ENCODE measurements around the gene HMBS. TPM values are rescaled to one million over a fixed set of nuclear protein-coding genes. Genes with fewer than 3 reads are reported as not detected.
"Not testable (repeated sequence)": the region's sequence is repeated elsewhere in the genome, so short reads cannot be mapped to it uniquely, and the experiment has no call there.

The HMBS gene
- polyA plus RNA-seq = 43.5 to 52.0 TPM (median 48.7 TPM) in 3 replicates
- 13.8 TPM for polyA plus RNA-seq (2011; ENCODE audit: low read depth)
- polyA plus RNA-seq (2011; cell fraction: cytosol; rRNA removed) = 40.8 and 42.6 TPM in 2 replicates
- 39.2 and 43.5 TPM in 2 replicates for polyA plus RNA-seq (2011; cell fraction: nucleus; rRNA removed)
- 19.8 and 42.8 TPM in 2 replicates for polyA plus RNA-seq (2012; ENCODE audit: low replicate concordance)
- polyA minus RNA-seq = 35.2 to 44.8 TPM (median 38.1 TPM) in 3 replicates
- 29.9 TPM for polyA minus RNA-seq (2011; cell fraction: cytosol; rRNA and poly(A)+ RNA removed)
- 14.7 and 15.7 TPM in 2 replicates for polyA minus RNA-seq (2011; cell fraction: nucleus; rRNA and poly(A)+ RNA removed)

- H2AFZ ChIP-seq (ENCODE audit: control insufficient read depth, low read length) = peak within 1 kb of the TSS; percentile 91
- H3K9ac ChIP-seq (ENCODE audit: control insufficient read depth, extremely low read depth, insufficient read depth, low read length) = peak within 1 kb of the TSS; percentile 89
- H3K27ac ChIP-seq (ENCODE audit: control insufficient read depth, insufficient read depth, low read length) = peak within 1 kb of the TSS; percentile 91
- FAIRE-seq (peak; percentile 86), DNase-seq (ENCODE audit: low read depth, low spot score) (no peak)
- H4K20me1 ChIP-seq (ENCODE audit: control insufficient read depth, extremely low read depth, insufficient read depth, low read length) = no peaks in the 10 kb centered on the region
- no peaks in the 10 kb centered on the region for H3K27me3 ChIP-seq (ENCODE audit: control insufficient read depth, extremely low read depth, insufficient read depth, low read length)
- dilution Hi-C loops (cut with MboI; ENCODE audit: extremely low pct_ligation_motif_present, low sequenced_read_pairs) = no loop called here
- no peak for TF ChIP-seq CTCF (optimal IDR thresholded peaks at IDR 0.05 in 1 of 3, IDR thresholded peaks at IDR 0.05 in 1 of 3, conservative IDR thresholded peaks at IDR 0.05 in 1 of 3; ENCODE audit: extremely low read depth in 1 of 3, insufficient read depth in 2 of 3, low read length in 3 of 3)
- TF ChIP-seq EZH2 (IDR thresholded peaks at IDR 0.05; ENCODE audit: low read length) = no peak
- peaks cover 23% of the 10 kb centered on the region for H3K4me1 ChIP-seq (ENCODE audit: control insufficient read depth, extremely low read depth, insufficient read depth, low read length)
- H3K79me2 ChIP-seq (ENCODE audit: control insufficient read depth, insufficient read depth, low read length) = peaks cover 17% of the 10 kb centered on the region
- H3K9me1 ChIP-seq (ENCODE audit: control insufficient read depth, extremely low read depth, insufficient read depth, low read length) = no peaks in the 10 kb centered on the region
- H3K9me3 ChIP-seq (ENCODE audit: control insufficient read depth, low read depth, low read length) = no peaks in the 10 kb centered on the region
- H3K36me3 ChIP-seq (ENCODE audit: control insufficient read depth in 2 of 2, extremely low read depth in 1 of 2, insufficient read depth in 2 of 2, low read length in 2 of 2) = peaks cover 10 to 25% of the 10 kb centered on the region in 2 experiments
- H3K4me2 ChIP-seq (ENCODE audit: control insufficient read depth, extremely low read depth, insufficient read depth, low read depth, low read length) = peak within 1 kb of the TSS; percentile 97
- H3K4me3 ChIP-seq (ENCODE audit: control insufficient read depth in 2 of 3, extremely low read depth in 1 of 3, insufficient read depth in 2 of 3, low read depth in 1 of 3, low read length in 3 of 3) = peak within 1 kb of the TSS; percentile 50 to 88 (median 63)
Observed at GRCh38 chr11:119084663-119085436, at the start of gene HMBS. Gene HMBS (plus strand): TSS chr11:119084881. CDS start chr11:119085034, 153 bp downstream.

- Histone ChIP-seq H3K4me3 (ENCODE audit: control insufficient read depth in 2 of 3, extremely low read depth in 1 of 3, insufficient read depth in 2 of 3, low read depth in 1 of 3, low read length in 3 of 3) (no peak overlapping the region), H3K4me2 (ENCODE audit: control insufficient read depth, extremely low read depth, insufficient read depth, low read depth, low read length) (no peak overlapping the region), H3K27ac (ENCODE audit: control insufficient read depth, insufficient read depth, low read length) (no peak overlapping the region), H3K36me3 (ENCODE audit: control insufficient read depth in 2 of 2, extremely low read depth in 1 of 2, insufficient read depth in 2 of 2, low read length in 2 of 2) (no peaks in the 10 kb centered on the region), H3K9me1 (ENCODE audit: control insufficient read depth, extremely low read depth, insufficient read depth, low read length) (no peaks in the 10 kb centered on the region), H3K9ac (ENCODE audit: control insufficient read depth, extremely low read depth, insufficient read depth, low read length) (no peak overlapping the region), H3K9me3 (ENCODE audit: control insufficient read depth, low read depth, low read length) (no peaks in the 10 kb centered on the region), H3K27me3 (ENCODE audit: control insufficient read depth, extremely low read depth, insufficient read depth, low read length) (no peaks in the 10 kb centered on the region), H3K79me2 (ENCODE audit: control insufficient read depth, insufficient read depth, low read length) (no peaks in the 10 kb centered on the region), H2AFZ (ENCODE audit: control insufficient read depth, low read length) (no peak overlapping the region), H4K20me1 (ENCODE audit: control insufficient read depth, extremely low read depth, insufficient read depth, low read length) (no peaks in the 10 kb centered on the region), H3K4me1 (ENCODE audit: control insufficient read depth, extremely low read depth, insufficient read depth, low read length) (no peaks in the 10 kb centered on the region)
- TF ChIP-seq CTCF (optimal IDR thresholded peaks at IDR 0.05 in 1 of 3, IDR thresholded peaks at IDR 0.05 in 1 of 3, conservative IDR thresholded peaks at IDR 0.05 in 1 of 3; ENCODE audit: extremely low read depth in 1 of 3, insufficient read depth in 2 of 3, low read length in 3 of 3) (no peak), EZH2 (IDR thresholded peaks at IDR 0.05; ENCODE audit: low read length) (no peak)
- DNase-seq (ENCODE audit: low read depth, low spot score) (no peak), FAIRE-seq (no peak)
- dilution Hi-C loops (cut with MboI; ENCODE audit: extremely low pct_ligation_motif_present, low sequenced_read_pairs) = no loop called here
Observed at GRCh38 chr11:119038884-119039283, 45.8 kb upstream of the HMBS start.

- H3K9me1 ChIP-seq (ENCODE audit: control insufficient read depth, extremely low read depth, insufficient read depth, low read length); H3K27me3 ChIP-seq (ENCODE audit: control insufficient read depth, extremely low read depth, insufficient read depth, low read length); H3K9ac ChIP-seq (ENCODE audit: control insufficient read depth, extremely low read depth, insufficient read depth, low read length); H2AFZ ChIP-seq (ENCODE audit: control insufficient read depth, low read length); H3K79me2 ChIP-seq (ENCODE audit: control insufficient read depth, insufficient read depth, low read length); H3K9me3 ChIP-seq (ENCODE audit: control insufficient read depth, low read depth, low read length); H3K27ac ChIP-seq (ENCODE audit: control insufficient read depth, insufficient read depth, low read length); H3K4me1 ChIP-seq (ENCODE audit: control insufficient read depth, extremely low read depth, insufficient read depth, low read length); FAIRE-seq; DNase-seq (ENCODE audit: low read depth, low spot score); H3K4me3 ChIP-seq (ENCODE audit: control insufficient read depth in 2 of 3, extremely low read depth in 1 of 3, insufficient read depth in 2 of 3, low read depth in 1 of 3, low read length in 3 of 3); dilution Hi-C loops (cut with MboI; ENCODE audit: extremely low pct_ligation_motif_present, low sequenced_read_pairs); H3K36me3 ChIP-seq (ENCODE audit: control insufficient read depth in 2 of 2, extremely low read depth in 1 of 2, insufficient read depth in 2 of 2, low read length in 2 of 2); H3K4me2 ChIP-seq (ENCODE audit: control insufficient read depth, extremely low read depth, insufficient read depth, low read depth, low read length); H4K20me1 ChIP-seq (ENCODE audit: control insufficient read depth, extremely low read depth, insufficient read depth, low read length): not testable (repeated sequence)
Observed at GRCh38 chr11:119039471-119039870, 45.2 kb upstream of the HMBS start.

Measured in keratinocyte (primary cell).